HG03095 (cell line): ENCODE results near the gene COX8C.
"Not testable (repeated sequence)": the region's sequence is repeated elsewhere in the genome, so short reads cannot be mapped to it uniquely, and the experiment has no call there.

ENCODE experiments used
- ATAC-seq: cut with Tn5 transposase; IDR thresholded peaks from one replicate; pipeline ENCODE4 v1.9.1; 2021; ENCODE audit warnings: moderate library complexity; ENCODE audit not compliant: unreplicated experiment

The COX8C gene

GRCh38 chr14:93368996-93369712, 22.2 kb downstream of the COX8C start:
- no peak for ATAC-seq

GRCh38 chr14:93369713-93370266, 22.8 kb downstream of the COX8C start:
- peak; percentile 89 for ATAC-seq

- ATAC-seq: peak; percentile 90
Observed at GRCh38 chr14:93375673-93376156, 28.7 kb downstream of the COX8C start.

- no peak for ATAC-seq
Observed at GRCh38 chr14:93379831-93380230, 32.8 kb downstream of the COX8C start.

DNA sequence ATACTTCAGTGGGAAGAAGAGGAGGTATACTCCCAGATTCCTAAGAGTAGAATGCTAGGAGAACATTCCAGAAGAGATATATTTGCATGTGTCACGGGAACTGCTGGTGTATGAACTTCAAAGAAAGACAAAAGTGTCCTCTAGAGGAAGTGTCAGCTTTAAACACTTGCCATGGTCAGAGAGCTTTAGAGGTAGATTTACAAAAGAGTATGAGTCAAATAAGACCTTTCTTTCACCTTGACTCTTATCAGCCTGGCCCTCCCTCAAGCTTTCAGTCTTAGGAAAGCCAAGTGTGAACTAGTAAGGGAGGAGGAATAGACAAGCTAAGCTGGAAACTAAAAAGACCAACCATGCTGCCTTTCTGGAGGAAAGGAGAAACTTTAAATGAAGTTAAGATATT, 34.7 kb downstream of the COX8C start:
- no peak for ATAC-seq

- not testable (repeated sequence) for ATAC-seq
Observed at GRCh38 chr14:93384256-93384655, 37.3 kb downstream of the COX8C start.

- ATAC-seq: no peak
Observed at GRCh38 chr14:93395231-93395630, 48.2 kb downstream of the COX8C start.

GRCh38 chr14:93396456-93396855, 49.5 kb downstream of the COX8C start:
- no peak for ATAC-seq
